Cardiac muscle cell (in vitro differentiated cells and primary cell): ENCODE data around the gene VPS13A. TPM values are rescaled to one million over a fixed set of nuclear protein-coding genes. Genes with fewer than 3 reads are reported as not detected.

Experiments
- DNase-seq, 2 donors: peaks; one replicate each; pipeline versions ENCODE4 v3.0.0 to v3.0.0-alpha.2; 2010 to 2017; ENCODE audit warnings: low read depth in 1 of 2, low spot score in 1 of 2
- H3K27ac ChIP-seq: fragments of 200-600 bp; sonication (generic); 2 replicates; pipeline ENCODE4 v1.5.1; 2016
- H3K27me3 ChIP-seq: fragments of 200-600 bp; sonication (generic); 2 replicates; pipeline ENCODE4 v1.6.0; 2016; ENCODE audit warnings: control low read depth
- H3K36me3 ChIP-seq: fragments of 200-600 bp; sonication (generic); 2 replicates; pipeline ENCODE4 v1.5.1; 2016; ENCODE audit warnings: control low read depth
- H3K4me1 ChIP-seq: fragments of 200-600 bp; sonication (generic); 2 replicates; pipeline ENCODE4 v1.8.1; 2017; ENCODE audit warnings: low read depth, mild to moderate bottlenecking, mixed run types
- H3K4me3 ChIP-seq: fragments of 200-600 bp; sonication (generic); 2 replicates; pipeline ENCODE4 v1.5.1; 2016; ENCODE audit warnings: mild to moderate bottlenecking
- H3K9me3 ChIP-seq: fragments of 200-600 bp; sonication (generic); 2 replicates; pipeline ENCODE4 v1.5.1; 2017; ENCODE audit warnings: low read depth, mild to moderate bottlenecking, control low read depth
- polyA plus RNA-seq: library from polyadenylated mRNA; unstranded; fragments of >200 nt; fragmentation: Nextera tagmentation; extraction: Ambion mirVana; gene quantifications from 2 replicates; pipeline ENCODE4 v1.2.1, GENCODE V29; 2016
- total RNA-seq: library from RNA; depleted of rRNA; stranded (reverse); fragments of >200 nt; gene quantifications from 2 replicates; pipeline ENCODE4 v1.2.3, GENCODE V29; 2016
- TF ChIP-seq, protein P1 (sequence below): IDR thresholded peaks from 2 replicates; pipeline ENCODE4 v1.5.1; 2012; ENCODE audit warnings: low read depth, mild to moderate bottlenecking, low read length

VPS13A gene
- total and polyA plus RNA-seq, 2 experiments from 2014 or later: 10.7 to 32.3 TPM

DNA sequence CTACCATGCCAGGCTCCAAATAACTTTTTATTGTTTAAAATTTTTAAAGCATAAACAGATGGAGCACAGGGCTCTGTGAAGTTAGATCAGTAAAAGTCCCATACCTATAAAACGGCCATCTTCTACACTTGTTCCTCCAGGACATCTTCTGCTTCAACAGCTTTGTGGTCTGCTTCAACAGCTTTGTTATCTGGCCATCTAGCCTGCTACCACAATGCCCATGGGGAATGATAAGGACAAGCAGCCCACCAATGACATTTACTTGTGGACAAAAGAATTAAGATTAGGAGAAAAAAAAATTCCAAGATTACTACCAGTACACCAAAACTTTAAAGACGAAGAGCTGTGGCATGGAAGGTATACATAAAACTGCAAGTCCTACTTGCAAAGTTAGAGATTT, 2.2 kb upstream of the VPS13A start:
- DNase-seq: no peak
- Histone ChIP-seq H3K36me3 (no peaks in the 10 kb centered on the region), H3K27me3 (no peaks in the 10 kb centered on the region), H3K9me3 (no peaks in the 10 kb centered on the region), H3K4me1 (peaks cover 32% of the 10 kb centered on the region), H3K4me3 (no peak overlapping the region), H3K27ac (no peak overlapping the region)
- TF ChIP-seq, protein P1, sequence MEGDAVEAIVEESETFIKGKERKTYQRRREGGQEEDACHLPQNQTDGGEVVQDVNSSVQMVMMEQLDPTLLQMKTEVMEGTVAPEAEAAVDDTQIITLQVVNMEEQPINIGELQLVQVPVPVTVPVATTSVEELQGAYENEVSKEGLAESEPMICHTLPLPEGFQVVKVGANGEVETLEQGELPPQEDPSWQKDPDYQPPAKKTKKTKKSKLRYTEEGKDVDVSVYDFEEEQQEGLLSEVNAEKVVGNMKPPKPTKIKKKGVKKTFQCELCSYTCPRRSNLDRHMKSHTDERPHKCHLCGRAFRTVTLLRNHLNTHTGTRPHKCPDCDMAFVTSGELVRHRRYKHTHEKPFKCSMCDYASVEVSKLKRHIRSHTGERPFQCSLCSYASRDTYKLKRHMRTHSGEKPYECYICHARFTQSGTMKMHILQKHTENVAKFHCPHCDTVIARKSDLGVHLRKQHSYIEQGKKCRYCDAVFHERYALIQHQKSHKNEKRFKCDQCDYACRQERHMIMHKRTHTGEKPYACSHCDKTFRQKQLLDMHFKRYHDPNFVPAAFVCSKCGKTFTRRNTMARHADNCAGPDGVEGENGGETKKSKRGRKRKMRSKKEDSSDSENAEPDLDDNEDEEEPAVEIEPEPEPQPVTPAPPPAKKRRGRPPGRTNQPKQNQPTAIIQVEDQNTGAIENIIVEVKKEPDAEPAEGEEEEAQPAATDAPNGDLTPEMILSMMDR: no peak

DNA sequence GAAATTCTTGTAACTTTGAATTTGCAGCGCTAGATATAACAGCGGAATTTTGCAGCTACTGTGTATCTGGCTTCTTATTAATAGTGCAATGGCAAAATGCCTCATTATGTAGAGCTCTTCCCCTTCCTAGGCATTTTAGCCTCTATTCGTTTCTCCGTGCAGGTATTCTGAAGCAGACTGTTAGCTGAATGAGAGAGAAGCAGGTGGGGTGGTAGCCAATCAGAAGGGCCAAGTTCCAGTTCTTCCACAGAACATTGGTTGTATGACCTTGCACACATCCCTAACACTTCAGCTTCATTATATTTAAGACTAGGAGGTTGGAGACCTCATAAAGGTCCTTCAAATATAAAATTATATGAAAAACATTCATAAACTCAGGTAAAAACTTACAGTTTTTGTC, 1.2 kb upstream of the VPS13A start:
- Histone ChIP-seq H3K9me3 (no peaks in the 10 kb centered on the region), H3K4me1 (peaks cover 26% of the 10 kb centered on the region), H3K36me3 (no peaks in the 10 kb centered on the region), H3K27me3 (no peaks in the 10 kb centered on the region), H3K4me3 (no peak overlapping the region), H3K27ac (peak overlapping the region; percentile 77)
- TF ChIP-seq, protein P1: no peak
- DNase-seq: no peak

DNA sequence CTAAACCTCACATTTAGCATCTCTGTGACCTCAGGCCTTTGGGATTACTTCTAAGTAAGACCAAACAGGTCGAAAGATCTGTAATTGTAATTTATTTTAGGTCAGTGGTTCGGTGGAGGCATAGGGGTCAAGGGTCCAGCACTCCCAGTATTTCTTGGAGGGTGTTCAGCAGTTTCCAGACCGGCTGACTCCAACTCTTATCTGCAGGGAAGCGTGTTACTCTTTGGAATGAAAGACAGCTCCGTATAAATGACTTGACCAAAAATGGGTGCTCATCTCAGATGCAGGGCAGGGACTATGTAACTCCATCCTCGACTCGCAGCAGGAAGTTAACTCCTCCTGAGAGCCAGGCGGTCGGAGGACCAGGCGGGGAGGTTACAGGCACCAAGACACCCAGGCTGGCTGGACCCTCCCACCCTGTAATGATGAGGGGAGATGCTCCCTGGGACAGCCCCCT, 620 bp upstream of the VPS13A start:
- Histone ChIP-seq H3K4me1 (peaks cover 20% of the 10 kb centered on the region), H3K27ac (peak overlapping the region; percentile 77), H3K27me3 (no peaks in the 10 kb centered on the region)

DNA sequence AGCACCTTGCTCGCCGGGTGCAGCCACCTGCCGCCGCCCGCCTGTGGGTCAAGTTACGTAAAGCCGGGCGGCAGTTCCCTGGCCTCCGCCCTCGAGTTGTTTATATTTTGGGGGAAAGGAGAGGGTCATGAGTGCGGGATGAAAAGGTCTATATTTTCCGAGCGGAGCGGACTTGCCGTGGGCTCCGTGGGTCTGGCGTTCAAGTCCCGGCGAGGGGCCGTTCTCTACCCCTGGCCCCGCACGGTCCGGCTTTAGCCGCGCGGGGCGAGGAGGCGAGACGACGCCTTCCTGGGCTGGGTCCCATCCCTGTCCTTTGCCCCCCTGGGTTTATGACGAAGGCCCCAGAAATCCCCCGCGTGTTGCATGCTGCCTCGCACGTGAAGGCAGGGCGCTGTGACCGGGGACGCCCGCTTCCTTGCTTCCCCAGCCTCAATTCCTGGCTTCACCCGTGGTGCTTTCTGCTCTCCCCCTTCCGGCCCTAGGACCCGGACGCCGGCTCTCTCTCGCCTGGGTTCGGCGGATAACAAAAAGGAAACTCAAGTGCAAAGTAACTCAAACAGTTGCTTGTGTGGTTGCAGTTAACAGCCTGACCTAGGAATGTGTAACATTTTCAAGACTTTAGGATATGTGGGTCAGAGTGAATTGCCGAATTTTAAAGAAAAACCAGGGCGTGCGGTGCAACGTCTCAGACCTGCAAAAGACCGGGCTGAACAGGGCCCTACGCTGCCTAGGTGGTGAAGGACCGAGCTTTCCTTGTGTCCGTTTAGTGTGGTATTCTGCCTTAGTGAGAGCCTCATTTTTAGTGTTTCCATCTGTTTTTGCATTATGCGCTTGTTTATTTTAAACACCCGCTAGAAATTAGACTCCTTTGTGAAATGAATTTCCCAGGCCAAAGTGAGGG, 810 bp downstream of the VPS13A start:
- H3K27ac ChIP-seq: peak overlapping the region; percentile 84

More for the DNA sequence above, 620 bp upstream of the VPS13A start:
- Histone ChIP-seq H3K36me3 (no peaks in the 10 kb centered on the region), H3K4me3 (peak overlapping the region; percentile 59), H3K9me3 (no peaks in the 10 kb centered on the region)
- TF ChIP-seq, protein P1: no peak
- DNase-seq: no peak

DNA sequence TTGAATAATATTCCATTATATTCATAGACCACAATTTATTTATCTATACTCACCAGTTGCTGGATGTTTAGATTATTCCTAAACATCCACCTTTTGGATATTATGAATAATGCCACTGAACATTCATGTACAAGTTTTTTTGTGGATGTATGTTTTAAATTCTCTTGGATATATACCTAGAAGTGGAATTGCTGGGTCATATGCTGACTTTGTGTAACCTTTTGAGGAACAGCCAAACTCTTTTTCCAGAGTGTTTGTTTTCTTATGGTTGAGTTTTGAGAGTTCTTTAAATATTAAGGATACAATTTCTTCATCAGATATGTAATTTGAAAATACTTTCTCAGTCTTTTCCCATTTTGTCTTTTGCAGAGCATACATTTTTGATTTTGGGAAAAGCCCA, 2.7 kb downstream of the VPS13A start:
- TF ChIP-seq, protein P1: no peak
- Histone ChIP-seq H3K36me3 (no peaks in the 10 kb centered on the region), H3K9me3 (no peaks in the 10 kb centered on the region), H3K4me1 (peaks cover 16% of the 10 kb centered on the region), H3K27ac (no peak overlapping the region), H3K4me3 (no peak overlapping the region), H3K27me3 (no peaks in the 10 kb centered on the region)
- DNase-seq: no peak

More for the DNA sequence above, 810 bp downstream of the VPS13A start:
- Histone ChIP-seq H3K27me3 (no peaks in the 10 kb centered on the region), H3K4me3 (peak overlapping the region; percentile 59), H3K4me1 (peaks cover 16% of the 10 kb centered on the region), H3K36me3 (no peaks in the 10 kb centered on the region), H3K9me3 (no peaks in the 10 kb centered on the region)
- TF ChIP-seq, protein P1: no peak
- DNase-seq: peak; percentile 38 to 53
